Esophagus (tissue), 2 donors: ENCODE results near the gene FMNL2. TPM values are rescaled to one million over a fixed set of nuclear protein-coding genes. Genes with fewer than 3 reads are reported as not detected.
"Not testable (repeated sequence)": the region's sequence is repeated elsewhere in the genome, so short reads cannot be mapped to it uniquely, and the experiment has no call there.

ENCODE experiments used
- H3K27ac ChIP-seq, 2 donors: one replicate each; pipeline ENCODE4 v1.5.1; 2013; ENCODE audit warnings: low read depth in 2 of 2, mild to moderate bottlenecking in 2 of 2, inconsistent platforms in 1 of 2, low read length in 1 of 2, moderate library complexity in 1 of 2
- H3K27me3 ChIP-seq, 2 donors: one replicate each; pipeline ENCODE4 v1.6.1; 2013; ENCODE audit warnings: low read length in 2 of 2, control low read depth in 1 of 2, mild to moderate bottlenecking in 1 of 2; ENCODE audit not compliant: insufficient read depth in 2 of 2, control insufficient read depth in 1 of 2
- H3K36me3 ChIP-seq, 2 donors: one replicate each; pipeline ENCODE4 v1.6.1; 2013; ENCODE audit warnings: low read length in 1 of 2; ENCODE audit not compliant: control insufficient read depth in 2 of 2, insufficient read depth in 2 of 2
- H3K4me1 ChIP-seq, 2 donors: one replicate each; pipeline ENCODE4 v1.6.1; 2013; ENCODE audit warnings: low read length in 1 of 2; ENCODE audit not compliant: control insufficient read depth in 2 of 2, insufficient read depth in 2 of 2
- H3K4me3 ChIP-seq, 2 donors: one replicate each; pipeline ENCODE4 v1.5.1; 2013; ENCODE audit warnings: low read length in 2 of 2, mild to moderate bottlenecking in 2 of 2, low read depth in 1 of 2, moderate library complexity in 1 of 2
- H3K9me3 ChIP-seq, 2 donors: one replicate each; pipeline ENCODE4 v1.6.1; 2013; ENCODE audit warnings: mild to moderate bottlenecking in 2 of 2, low read depth in 1 of 2, low read length in 1 of 2, moderate library complexity in 1 of 2; ENCODE audit not compliant: control insufficient read depth in 2 of 2, insufficient read depth in 1 of 2
- WGBS, 2 donors: extraction: QIAGEN DNeasy Blood & Tissue Kit; methylation state at CpG; one replicate each; pipeline ENCODE4 v1.1.7; 2013; 5-methylcytosine and 5-hydroxymethylcytosine counted together
- polyA plus RNA-seq, 2 donors: library from polyadenylated mRNA; stranded (reverse); fragments of 200-250 nt; gene quantifications; one replicate each; pipeline ENCODE4 v1.2.3, GENCODE V29; 2013
- donor health status: healthy with polysubstance abuse.
- donor health status: Bipolar disorder and iron deficiency.

The FMNL2 gene
- polyA plus RNA-seq, 2 donors: 4.2 to 5.3 TPM

GRCh38 chr2:152383702-152384101 is 48.7 kb downstream of the FMNL2 start:
- H3K9me3 ChIP-seq: no peaks in the 10 kb centered on the region
- no peaks in the 10 kb centered on the region for H3K27me3 ChIP-seq
- no peak overlapping the region for H3K4me3 ChIP-seq
- no peaks in the 10 kb centered on the region for H3K36me3 ChIP-seq
- H3K27ac ChIP-seq: no peak overlapping the region
- no peaks in the 10 kb centered on the region for H3K4me1 ChIP-seq

- Histone ChIP-seq H3K4me3 (no peak overlapping the region), H3K27me3 (no peaks in the 10 kb centered on the region), H3K27ac (no peak overlapping the region), H3K36me3 (no peaks in the 10 kb centered on the region), H3K9me3 (no peaks in the 10 kb centered on the region), H3K4me1 (no peaks in the 10 kb centered on the region)
- 88 to 89% methylated on average over 3 of the region's 3 CpGs for WGBS, 2 donors
Observed at GRCh38 chr2:152384992-152385391, 50.0 kb downstream of the FMNL2 start.

- no peaks in the 10 kb centered on the region for H3K36me3 ChIP-seq
Observed at GRCh38 chr2:152385650-152386049, 50.7 kb downstream of the FMNL2 start.

GRCh38 chr2:152386266-152386665 is 51.3 kb downstream of the FMNL2 start:
- Histone ChIP-seq H3K9me3 (no peaks in the 10 kb centered on the region), H3K27me3 (no peaks in the 10 kb centered on the region), H3K4me1 (no peaks in the 10 kb centered on the region), H3K27ac (no peak overlapping the region), H3K4me3 (no peak overlapping the region), H3K36me3 (no peaks in the 10 kb centered on the region)
- 82 to 93% methylated on average over 1 of the region's 1 CpG for WGBS, 2 donors

More at GRCh38 chr2:152385650-152386049, 50.7 kb downstream of the FMNL2 start:
- Histone ChIP-seq H3K4me1 (no peaks in the 10 kb centered on the region), H3K27ac (no peak overlapping the region), H3K4me3 (no peak overlapping the region), H3K9me3 (no peaks in the 10 kb centered on the region), H3K27me3 (no peaks in the 10 kb centered on the region)

GRCh38 chr2:152387041-152387440 is 52.1 kb downstream of the FMNL2 start:
- Histone ChIP-seq H3K27me3 (no peaks in the 10 kb centered on the region), H3K4me1 (no peaks in the 10 kb centered on the region), H3K36me3 (no peaks in the 10 kb centered on the region), H3K27ac (no peak overlapping the region), H3K9me3 (no peaks in the 10 kb centered on the region), H3K4me3 (no peak overlapping the region)
- 74 to 93% methylated on average over 1 of the region's 1 CpG for WGBS, 2 donors

GRCh38 chr2:152388269-152388668 is 53.3 kb downstream of the FMNL2 start:
- H3K9me3 ChIP-seq, H3K4me3 ChIP-seq, H3K27me3 ChIP-seq, H3K27ac ChIP-seq, H3K36me3 ChIP-seq, H3K4me1 ChIP-seq: not testable (repeated sequence)
- WGBS, 2 donors: 91 to 93% methylated on average over 9 of the region's 9 CpGs

GRCh38 chr2:152389483-152389882 is 54.5 kb downstream of the FMNL2 start:
- no peaks in the 10 kb centered on the region for H3K27me3 ChIP-seq
- H3K36me3 ChIP-seq: no peaks in the 10 kb centered on the region
- no peaks in the 10 kb centered on the region for H3K4me1 ChIP-seq
- no peaks in the 10 kb centered on the region for H3K9me3 ChIP-seq
- H3K4me3 ChIP-seq: no peak overlapping the region
- WGBS, 2 donors: 96 to 98% methylated on average over 19 of the region's 19 CpGs
- no peak overlapping the region for H3K27ac ChIP-seq

GRCh38 chr2:152390837-152391236 is 55.9 kb downstream of the FMNL2 start:
- Histone ChIP-seq H3K9me3 (no peaks in the 10 kb centered on the region), H3K36me3 (no peaks in the 10 kb centered on the region), H3K4me1 (no peaks in the 10 kb centered on the region), H3K27me3 (no peaks in the 10 kb centered on the region), H3K27ac (no peak overlapping the region), H3K4me3 (no peak overlapping the region)
- 63 to 68% methylated on average over 2 of the region's 2 CpGs for WGBS, 2 donors

- Histone ChIP-seq H3K4me3 (no peak overlapping the region), H3K4me1 (no peaks in the 10 kb centered on the region), H3K36me3 (no peaks in the 10 kb centered on the region), H3K27ac (no peak overlapping the region), H3K27me3 (no peaks in the 10 kb centered on the region), H3K9me3 (no peaks in the 10 kb centered on the region)
- WGBS, 2 donors: 92 to 99% methylated on average over 2 of the region's 2 CpGs
Observed at GRCh38 chr2:152391318-152391717, 56.3 kb downstream of the FMNL2 start.

- WGBS, 2 donors: 79 to 93% methylated on average over 1 of the region's 1 CpG
- Histone ChIP-seq H3K9me3 (no peaks in the 10 kb centered on the region), H3K27me3 (no peaks in the 10 kb centered on the region), H3K27ac (no peak overlapping the region), H3K36me3 (no peaks in the 10 kb centered on the region), H3K4me1 (no peaks in the 10 kb centered on the region), H3K4me3 (no peak overlapping the region)
Observed at GRCh38 chr2:152393377-152393776, 58.4 kb downstream of the FMNL2 start.
